ENCODE measurements around the gene ENOX1. TPM values are rescaled to one million over a fixed set of nuclear protein-coding genes. Genes with fewer than 3 reads are reported as not detected.

ENOX1 gene
- total RNA-seq, 2 donors from 2014 or later = 0.33 TPM; not detected in 1

DNA sequence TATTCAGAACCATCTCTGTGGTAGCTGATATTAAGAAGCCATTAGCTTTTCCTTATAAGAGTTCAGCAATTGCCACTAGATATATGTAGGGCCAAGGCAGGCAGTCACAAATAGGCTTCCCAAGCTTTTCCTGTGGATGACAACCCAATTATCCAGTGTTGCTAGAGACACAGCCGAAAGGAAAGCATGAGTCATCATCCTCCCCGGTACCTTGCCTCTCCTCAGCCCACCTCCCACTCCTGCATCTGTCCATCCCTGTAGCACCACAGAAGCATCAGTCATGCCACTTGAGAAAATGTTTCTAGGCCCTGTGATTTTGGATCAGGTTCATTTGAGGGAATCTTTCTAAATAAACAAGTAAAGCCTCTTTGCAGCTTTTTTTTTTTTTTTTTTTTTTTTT lies 559.1 kb downstream of the ENOX1 start:
- no peak for DNase-seq
- Mint-ChIP-seq H3K9me3 (no peaks in the 10 kb centered on the region), H3K4me1 (peaks cover 1% of the 10 kb centered on the region), H3K36me3 (ENCODE audit: low read depth) (no peaks in the 10 kb centered on the region), H3K27me3 (ENCODE audit: insufficient read depth) (no peaks in the 10 kb centered on the region), H3K4me3 (no peak overlapping the region), H3K27ac (no peak overlapping the region)
- Histone ChIP-seq H3K4me3 (ENCODE audit: low read length) (no peak overlapping the region), H3K9me3 (ENCODE audit: control insufficient read depth, low read length) (no peaks in the 10 kb centered on the region), H3K27ac (ENCODE audit: low read depth, low read length) (no peak overlapping the region), H3K9ac (ENCODE audit: extremely low read depth, low read length, poor library complexity, severe bottlenecking) (no peak overlapping the region), H3K4me1 (ENCODE audit: control insufficient read depth, insufficient read depth, low read length) (peaks cover 8% of the 10 kb centered on the region), H3K36me3 (ENCODE audit: control insufficient read depth, insufficient read depth, low read length) (no peaks in the 10 kb centered on the region), H3K27me3 (ENCODE audit: control insufficient read depth, insufficient read depth, low read length, poor library complexity, severe bottlenecking) (no peaks in the 10 kb centered on the region)
- TF ChIP-seq CTCF (conservative IDR thresholded peaks at IDR 0.05) = no peak
- WGBS, 2 experiments (ENCODE audit: insufficient coverage in 1 of 2, insufficient read length in 1 of 2) = 44% methylated on average over 2 of the region's 2 CpGs; no CpG with 5 or more reads in 1 of the 2 experiments

DNA sequence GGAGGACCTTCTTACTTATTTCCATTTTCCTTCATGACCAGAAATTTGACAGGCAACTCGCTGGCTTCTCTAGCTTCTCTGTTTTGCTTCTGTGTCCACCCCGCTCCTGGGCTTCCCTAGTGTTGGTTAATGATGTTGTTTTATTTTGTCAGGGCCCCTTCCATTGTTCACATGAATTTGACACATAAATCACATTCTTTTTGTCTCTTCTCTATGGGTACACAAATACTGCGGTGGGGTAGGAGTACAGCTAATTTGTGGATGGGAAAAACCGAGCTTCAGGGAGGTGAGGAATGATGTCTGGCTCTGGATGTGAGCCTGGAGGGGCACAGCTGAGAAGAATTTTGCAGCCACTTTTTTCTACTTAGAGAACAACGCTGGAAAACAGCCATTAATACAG lies 563.6 kb downstream of the ENOX1 start:
- Mint-ChIP-seq H3K36me3 (ENCODE audit: low read depth) (no peaks in the 10 kb centered on the region), H3K9me3 (no peaks in the 10 kb centered on the region), H3K27ac (no peak overlapping the region), H3K4me1 (peaks cover 9% of the 10 kb centered on the region), H3K4me3 (no peak overlapping the region), H3K27me3 (ENCODE audit: insufficient read depth) (no peaks in the 10 kb centered on the region)
- Histone ChIP-seq H3K4me3 (ENCODE audit: low read length) (no peak overlapping the region), H3K9ac (ENCODE audit: extremely low read depth, low read length, poor library complexity, severe bottlenecking) (no peak overlapping the region), H3K27me3 (ENCODE audit: control insufficient read depth, insufficient read depth, low read length, poor library complexity, severe bottlenecking) (no peaks in the 10 kb centered on the region), H3K27ac (ENCODE audit: low read depth, low read length) (no peak overlapping the region), H3K4me1 (ENCODE audit: control insufficient read depth, insufficient read depth, low read length) (peaks cover 8% of the 10 kb centered on the region), H3K36me3 (ENCODE audit: control insufficient read depth, insufficient read depth, low read length) (no peaks in the 10 kb centered on the region), H3K9me3 (ENCODE audit: control insufficient read depth, low read length) (no peaks in the 10 kb centered on the region)
- TF ChIP-seq CTCF (conservative IDR thresholded peaks at IDR 0.05) = no peak
- 80 to 95% methylated on average over 1 to 4 of the region's 5 CpGs for WGBS, 2 experiments (ENCODE audit: insufficient coverage in 1 of 2, insufficient read length in 1 of 2)
- no peak for DNase-seq

DNA sequence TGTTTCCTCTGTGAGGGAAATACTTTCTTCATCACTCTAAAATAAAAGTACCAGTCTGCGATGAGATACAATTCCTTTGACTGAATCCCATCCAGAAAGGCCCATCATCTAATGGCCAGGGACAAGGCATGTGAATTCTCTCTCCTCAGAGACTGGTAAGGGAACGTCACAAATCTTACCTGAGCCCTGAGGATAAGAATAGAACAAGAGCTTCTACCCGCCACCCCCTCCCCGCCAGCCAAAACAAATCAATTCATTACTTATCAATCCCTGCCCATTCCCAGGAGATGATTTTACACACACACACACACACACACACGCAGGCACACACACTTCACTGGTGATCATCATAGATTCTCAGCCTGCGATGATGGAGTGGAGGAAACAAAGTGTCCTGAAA lies 564.7 kb downstream of the ENOX1 start:
- Histone ChIP-seq H3K9me3 (ENCODE audit: control insufficient read depth, low read length) (no peaks in the 10 kb centered on the region), H3K4me1 (ENCODE audit: control insufficient read depth, insufficient read depth, low read length) (peaks cover 8% of the 10 kb centered on the region), H3K27ac (ENCODE audit: low read depth, low read length) (no peak overlapping the region), H3K36me3 (ENCODE audit: control insufficient read depth, insufficient read depth, low read length) (no peaks in the 10 kb centered on the region), H3K9ac (ENCODE audit: extremely low read depth, low read length, poor library complexity, severe bottlenecking) (no peak overlapping the region), H3K27me3 (ENCODE audit: control insufficient read depth, insufficient read depth, low read length, poor library complexity, severe bottlenecking) (no peaks in the 10 kb centered on the region), H3K4me3 (ENCODE audit: low read length) (no peak overlapping the region)
- 92% methylated on average over 6 of the region's 6 CpGs; no CpG with 5 or more reads in 1 of the 2 experiments for WGBS, 2 experiments (ENCODE audit: insufficient coverage in 1 of 2, insufficient read length in 1 of 2)
- Mint-ChIP-seq H3K36me3 (ENCODE audit: low read depth) (no peaks in the 10 kb centered on the region), H3K27me3 (ENCODE audit: insufficient read depth) (no peaks in the 10 kb centered on the region), H3K9me3 (no peaks in the 10 kb centered on the region), H3K4me3 (no peak overlapping the region), H3K4me1 (peaks cover 16% of the 10 kb centered on the region), H3K27ac (no peak overlapping the region)
- TF ChIP-seq CTCF (conservative IDR thresholded peaks at IDR 0.05) = no peak
- no peak for DNase-seq

Measured in endodermal cell (in vitro differentiated cells).